ENCODE data around the gene REV3L. TPM values are rescaled to one million over a fixed set of nuclear protein-coding genes. Genes with fewer than 3 reads are reported as not detected.

REV3L gene
- total and polyA plus RNA-seq, 12 donors = 16.8 to 45.7 (median 26.6) TPM

DNA sequence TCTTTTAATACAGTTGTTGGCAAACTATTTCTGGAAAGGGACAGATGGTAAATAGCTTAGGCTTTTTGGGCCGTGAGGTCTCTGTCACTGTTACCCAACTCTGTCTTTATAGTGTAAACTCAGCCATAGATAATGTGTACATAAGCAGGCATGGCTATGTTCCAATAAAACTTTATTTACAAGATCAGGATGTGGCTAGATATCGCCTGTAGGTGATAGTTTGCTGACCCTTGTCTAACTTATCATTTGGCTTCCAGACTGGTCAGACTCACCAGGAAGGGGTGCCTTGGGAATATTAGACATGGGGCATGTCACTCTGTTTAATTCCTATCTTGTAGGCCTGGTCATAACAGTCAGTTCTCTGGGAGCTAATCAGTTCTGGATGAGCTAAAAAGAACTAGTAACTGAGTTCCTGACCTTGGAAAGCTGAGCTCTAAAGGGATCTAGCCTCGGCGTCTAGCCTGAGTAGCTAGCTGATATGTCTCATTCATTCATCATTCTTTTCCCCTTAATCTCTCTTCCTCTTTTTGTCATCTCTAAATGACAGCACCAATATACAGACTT, 232.1 kb downstream of the REV3L start:
- 50 to 61% (median 57%) methylated on average over 4 of the region's 4 CpGs for WGBS, 4 donors
- H3K9me3 ChIP-seq (replicated peaks in 1 of 3) = no peaks in the 10 kb centered on the region
- H3K4me3 ChIP-seq = no peak overlapping the region
- TF ChIP-seq, protein P1, sequence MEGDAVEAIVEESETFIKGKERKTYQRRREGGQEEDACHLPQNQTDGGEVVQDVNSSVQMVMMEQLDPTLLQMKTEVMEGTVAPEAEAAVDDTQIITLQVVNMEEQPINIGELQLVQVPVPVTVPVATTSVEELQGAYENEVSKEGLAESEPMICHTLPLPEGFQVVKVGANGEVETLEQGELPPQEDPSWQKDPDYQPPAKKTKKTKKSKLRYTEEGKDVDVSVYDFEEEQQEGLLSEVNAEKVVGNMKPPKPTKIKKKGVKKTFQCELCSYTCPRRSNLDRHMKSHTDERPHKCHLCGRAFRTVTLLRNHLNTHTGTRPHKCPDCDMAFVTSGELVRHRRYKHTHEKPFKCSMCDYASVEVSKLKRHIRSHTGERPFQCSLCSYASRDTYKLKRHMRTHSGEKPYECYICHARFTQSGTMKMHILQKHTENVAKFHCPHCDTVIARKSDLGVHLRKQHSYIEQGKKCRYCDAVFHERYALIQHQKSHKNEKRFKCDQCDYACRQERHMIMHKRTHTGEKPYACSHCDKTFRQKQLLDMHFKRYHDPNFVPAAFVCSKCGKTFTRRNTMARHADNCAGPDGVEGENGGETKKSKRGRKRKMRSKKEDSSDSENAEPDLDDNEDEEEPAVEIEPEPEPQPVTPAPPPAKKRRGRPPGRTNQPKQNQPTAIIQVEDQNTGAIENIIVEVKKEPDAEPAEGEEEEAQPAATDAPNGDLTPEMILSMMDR (IDR thresholded peaks at IDR 0.05) = no peak
- TF ChIP-seq POLR2A (IDR thresholded peaks at IDR 0.05) = no peak
- DNase-seq = no peak
- H3K27me3 ChIP-seq = no peaks in the 10 kb centered on the region
- no peak overlapping the region for H3K27ac ChIP-seq
- peaks cover 0 to 3% of the 10 kb centered on the region in 2 donors for H3K4me1 ChIP-seq (replicated peaks in 1 of 2)
- intact Hi-C loops (cut with DNase I) = no loop called here
- no peaks in the 10 kb centered on the region for H3K36me3 ChIP-seq (replicated peaks in 1 of 2)

Other genes starting within 250 kb of the REV3L start
- 10 to 100 TPM; 19.5 to 53.7 (median 45.5) TPM for gene TRAF3IP2, start 122.7 kb upstream of the REV3L start, total RNA-seq
- gene TRAF3IP2, start 122.7 kb upstream of the REV3L start, polyA plus RNA-seq = 10 to 100 TPM; 32.9 to 70.8 (median 56.9) TPM

All from adrenal gland (tissue), 12 donors.